HL-60/S4 treated with phorbol 12-myristate 13-acetate at 8.2 ng/mL for 4 days and 3 days (cell line): ENCODE measurements around the gene JCAD.
"Not testable (repeated sequence)": the region's sequence is repeated elsewhere in the genome, so short reads cannot be mapped to it uniquely, and the experiment has no call there.

ENCODE experiments used
- in situ Hi-C: fragments of 300-500 bp; cut with MboI; formaldehyde crosslinking; loops from 2 replicates; pipeline ENCODE4 v1.15.0; 2022; ENCODE audit warnings: low sequenced_read_pairs

JCAD gene

DNA sequence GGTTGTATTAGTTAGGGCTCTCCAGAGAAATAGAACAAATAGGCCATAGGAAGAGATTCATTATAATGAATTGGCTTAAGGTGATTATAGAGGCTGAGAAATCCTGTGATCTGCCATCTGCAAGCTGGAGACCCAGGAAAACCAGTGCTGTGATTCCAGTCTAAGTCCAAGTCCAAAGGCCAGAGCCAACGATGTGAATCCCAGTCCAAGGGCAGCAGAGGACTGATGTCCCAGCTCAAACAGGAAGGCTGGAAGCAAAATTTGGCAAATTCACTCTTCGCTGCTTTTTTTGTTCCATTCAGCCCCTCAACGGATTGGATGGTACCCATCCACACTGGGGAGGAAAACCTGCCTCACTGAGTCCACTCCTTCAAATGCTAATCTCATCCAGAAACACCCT is 68.0 kb downstream of the JCAD start:
- in situ Hi-C loops: loop anchor here (10.0 kb wide), 1 partner anchor 243 kb away; no protein-coding TSS in a partner anchor

- in situ Hi-C loops: no loop called here
Measured at GRCh38 chr10:29987471-29987870, 71.9 kb downstream of the JCAD start.

DNA sequence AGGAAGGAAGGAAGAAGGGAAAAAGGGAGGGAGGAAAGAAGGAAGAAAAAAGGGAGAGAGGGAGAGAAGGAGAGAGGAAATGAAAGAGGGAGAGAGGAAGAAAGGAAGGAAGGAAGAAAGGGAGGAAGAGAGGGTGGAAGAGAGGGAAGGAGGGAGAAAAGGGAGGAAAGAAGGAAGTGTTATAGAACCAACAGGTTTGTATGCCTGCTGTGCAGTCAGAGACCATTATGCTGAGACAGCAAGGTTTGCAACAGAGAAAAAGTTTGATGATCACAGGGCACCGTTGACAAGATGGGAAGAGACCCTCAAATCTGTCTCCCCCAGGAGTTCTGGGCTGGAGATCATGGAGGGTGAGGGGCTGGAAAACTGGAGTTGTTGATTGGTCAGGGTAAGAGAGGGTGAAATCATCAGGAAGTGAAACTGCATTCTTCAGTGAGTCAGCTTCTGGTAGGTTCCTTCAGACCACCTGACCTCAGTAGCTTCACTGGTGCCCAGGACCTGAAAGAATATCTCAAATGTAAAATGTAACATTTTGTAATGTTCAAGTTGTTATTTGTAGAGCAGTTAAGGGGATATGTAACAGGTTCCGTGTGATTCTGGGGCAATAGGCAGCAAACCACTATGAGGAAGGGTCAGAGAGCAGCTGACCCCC is 76.3 kb downstream of the JCAD start:
- in situ Hi-C loops: no loop called here

GRCh38 chr10:29981510-29981909 is 77.9 kb downstream of the JCAD start:
- in situ Hi-C loops: no loop called here

GRCh38 chr10:29980084-29980483 is 79.3 kb downstream of the JCAD start:
- in situ Hi-C loops: no loop called here

DNA sequence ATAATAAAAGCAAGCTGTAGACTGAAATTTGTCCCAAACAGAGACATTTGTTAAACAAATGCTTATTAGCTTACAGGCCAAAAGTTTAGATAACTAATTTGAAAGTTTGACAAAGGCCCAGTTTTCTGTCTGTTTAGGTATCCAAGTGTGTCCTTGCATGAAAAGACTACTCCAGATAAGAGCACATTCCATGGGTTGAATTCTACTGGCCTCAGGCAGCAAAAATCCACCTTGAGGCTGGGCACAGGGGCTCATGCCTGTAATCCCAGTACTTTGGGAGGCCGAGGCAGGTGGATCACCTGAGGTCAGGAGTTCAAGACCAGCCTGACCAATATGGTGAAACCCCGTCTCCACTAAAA is 80.0 kb downstream of the JCAD start:
- in situ Hi-C loops: not testable (repeated sequence)

DNA sequence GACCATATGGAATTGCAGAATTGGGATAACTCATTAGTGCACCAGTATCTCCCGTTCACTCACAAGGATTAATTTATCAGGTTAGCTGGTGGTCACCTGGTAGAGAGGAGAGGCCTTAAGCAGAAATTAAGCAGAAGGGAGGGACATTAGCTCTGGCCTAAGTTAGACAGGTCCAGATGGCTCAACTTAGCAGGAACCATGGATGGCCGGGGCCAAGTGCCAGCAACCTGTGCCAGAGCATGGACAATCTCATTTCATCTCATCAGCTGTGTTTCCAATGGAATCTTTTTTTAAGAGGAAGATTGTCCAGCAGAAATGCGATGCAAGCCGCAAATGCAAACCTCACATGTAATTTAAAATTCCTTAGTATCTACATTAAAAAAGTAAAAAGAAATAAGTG is 82.2 kb downstream of the JCAD start:
- in situ Hi-C loops: no loop called here

GRCh38 chr10:29976134-29976533 is 83.3 kb downstream of the JCAD start:
- in situ Hi-C loops: no loop called here

DNA sequence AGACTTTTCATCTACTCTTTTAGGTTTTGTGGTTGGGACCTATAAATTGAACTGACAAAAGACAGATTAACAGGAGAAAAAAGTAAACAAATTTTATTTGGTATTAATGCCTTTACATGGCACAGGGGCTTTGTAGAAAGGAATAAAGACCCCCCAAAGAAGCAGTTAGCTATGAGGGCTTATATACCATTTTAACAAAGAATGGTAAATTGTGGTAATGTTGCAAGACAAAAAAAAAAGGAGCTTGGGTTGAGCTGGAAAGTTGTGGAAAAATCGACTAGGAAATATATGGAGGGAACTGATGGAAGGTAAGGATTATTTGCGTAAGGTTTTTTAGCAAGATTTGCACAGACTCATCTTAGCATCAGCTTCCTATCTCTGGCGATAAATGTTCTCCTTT is 84.6 kb downstream of the JCAD start:
- in situ Hi-C loops: no loop called here

DNA sequence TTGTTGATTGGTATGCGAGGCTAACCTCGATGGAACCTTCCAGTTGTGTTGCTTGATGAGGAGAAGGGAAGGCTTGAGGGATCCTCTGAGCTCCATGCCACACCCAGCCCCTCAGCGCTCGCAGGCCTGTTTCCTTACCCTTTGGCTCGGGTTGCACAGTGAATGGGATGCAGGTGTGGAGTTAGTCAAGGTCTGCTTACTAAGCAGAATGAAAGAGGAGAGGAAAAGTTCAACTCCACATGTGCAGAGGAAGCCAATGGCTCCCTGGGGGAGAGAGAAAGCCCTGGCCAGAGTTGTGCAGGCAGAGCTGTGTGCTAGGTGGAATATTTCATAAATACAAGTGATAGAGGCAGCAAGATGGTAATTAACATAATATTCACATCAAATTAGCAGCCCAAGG is 85.5 kb downstream of the JCAD start:
- in situ Hi-C loops: no loop called here

GRCh38 chr10:29970576-29970975 is 88.8 kb downstream of the JCAD start:
- in situ Hi-C loops: no loop called here

DNA sequence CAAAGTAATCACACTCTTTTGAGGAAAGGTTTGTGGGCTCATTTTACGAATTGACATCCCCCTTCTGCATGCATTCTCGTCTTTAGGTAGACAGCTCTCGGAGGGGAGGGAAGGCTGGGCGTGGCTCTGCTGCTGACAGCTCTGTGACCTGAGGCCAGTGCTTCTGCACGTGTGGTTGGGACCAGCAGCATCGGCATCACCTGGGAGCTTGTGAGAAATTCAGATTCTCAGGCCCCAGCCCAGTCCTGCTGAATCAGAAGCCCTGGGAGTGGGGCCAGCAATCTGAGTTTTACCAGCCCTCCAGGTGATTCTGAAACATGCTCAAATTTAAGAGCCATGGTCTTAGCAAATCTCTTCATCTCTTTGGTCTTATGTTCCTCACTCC is 89.4 kb downstream of the JCAD start:
- in situ Hi-C loops: no loop called here

DNA sequence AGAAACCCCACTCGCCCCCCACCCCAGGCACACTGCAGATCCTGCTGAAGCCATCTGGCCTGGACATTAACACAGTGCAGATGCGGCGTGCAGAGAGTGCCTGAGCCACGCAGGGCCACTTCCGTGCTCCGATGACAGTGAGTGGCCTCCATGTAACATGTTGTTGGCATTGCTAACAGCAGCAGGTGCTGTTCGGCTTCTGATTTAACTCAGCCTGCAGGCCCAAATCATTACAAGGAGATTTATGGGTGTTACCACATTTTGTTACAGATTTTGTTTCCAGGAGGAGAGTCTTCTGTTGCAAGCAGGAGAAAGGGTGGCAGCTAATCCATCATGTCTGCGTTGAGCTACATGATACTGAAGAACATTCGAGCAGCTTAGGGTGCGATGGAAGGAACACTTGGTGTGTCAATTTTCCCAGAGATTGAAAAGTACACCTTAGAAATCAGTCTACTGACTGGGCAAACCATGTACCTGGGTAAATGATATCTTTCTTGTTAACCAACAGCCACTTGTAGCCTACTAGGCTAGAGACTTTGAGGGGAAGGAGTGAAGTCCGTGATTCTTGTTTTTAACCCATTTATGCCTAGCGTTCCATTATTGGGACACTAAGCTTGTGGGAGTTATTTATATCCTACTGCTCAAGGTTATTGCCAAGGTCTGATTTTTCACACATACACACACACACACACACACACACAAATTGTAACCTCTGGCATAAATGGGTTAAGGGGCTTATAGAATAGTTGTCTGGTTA is 90.0 kb downstream of the JCAD start:
- in situ Hi-C loops: no loop called here

GRCh38 chr10:29968585-29968984 is 90.8 kb downstream of the JCAD start:
- in situ Hi-C loops: no loop called here

DNA sequence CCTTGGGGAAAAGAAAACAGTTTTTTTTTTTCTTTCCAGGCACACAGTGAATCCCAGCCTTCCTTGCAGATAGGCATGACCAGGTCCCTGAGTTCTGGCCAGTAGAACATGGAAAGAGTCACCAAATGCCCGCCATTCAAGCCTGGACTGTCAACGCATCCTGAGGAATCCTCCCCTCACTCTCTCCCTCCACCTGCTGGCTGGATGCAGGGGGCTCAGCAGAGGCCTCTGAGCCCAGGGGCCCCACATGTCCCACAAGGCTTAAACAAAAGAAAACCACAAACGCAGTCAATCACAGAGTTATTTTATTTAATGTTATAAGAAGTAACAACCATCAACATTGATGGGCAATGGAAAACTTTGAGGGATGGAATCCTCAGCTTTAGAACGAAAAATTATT is 93.1 kb downstream of the JCAD start:
- in situ Hi-C loops: no loop called here
